IMR-90 (cell line): ENCODE results near the gene ZNF207. TPM values are rescaled to one million over a fixed set of nuclear protein-coding genes. Genes with fewer than 3 reads are reported as not detected.

Source experiments
- ATAC-seq: fragments of 200-7000 bp; cut with Tn5 transposase; 2 replicates; pipeline ENCODE4 v1.9.1; 2020; ENCODE audit warnings: low read depth, mild to moderate bottlenecking, moderate library complexity
- BruUV-seq: library from RNA; stranded (reverse); fragments of 400-500 nt; replicated peaks from 2 replicates; lab custom pipeline; 2021; lab: Mats Ljungman, UMichigan
- CTCF ChIA-PET: fragments of 300-600 bp; formaldehyde crosslinking; extraction: SDS; loops from one replicate; lab custom pipeline; 2021; ENCODE audit warnings: antibody characterized with exemption; lab: Yijun Ruan, JAX
- POLR2A ChIA-PET: fragments of 300-600 bp; sonication (Branson Sonifier 250); formaldehyde crosslinking; loops from one replicate; lab custom pipeline; 2022; ENCODE audit warnings: antibody characterized with exemption; ENCODE audit not compliant: unreplicated experiment; lab: Charles Lee
- DNase-seq: peaks from one replicate; pipeline ENCODE4 v3.0.0; 2013
- H2AFZ ChIP-seq: replicated peaks from 2 replicates; pipeline ENCODE3; 2013; ENCODE audit warnings: low read length, mild to moderate bottlenecking; ENCODE audit not compliant: poor library complexity
- H2AK5ac ChIP-seq: 2 replicates; pipeline ENCODE4 v1.6.1; 2013; ENCODE audit warnings: low read depth, low read length, inconsistent platforms
- H2AK9ac ChIP-seq: replicated peaks from 2 replicates; pipeline ENCODE3; 2013; ENCODE audit warnings: mild to moderate bottlenecking, low read depth, low read length, moderate library complexity; ENCODE audit not compliant: poor library complexity
- H2BK120ac ChIP-seq: 2 replicates; pipeline ENCODE4 v1.6.1; 2013; ENCODE audit warnings: low read depth, low read length, inconsistent platforms
- H2BK15ac ChIP-seq: 3 replicates; pipeline ENCODE4 v1.6.1; 2013; ENCODE audit warnings: low read depth, low read length, inconsistent platforms
- H2BK20ac ChIP-seq: 2 replicates; pipeline ENCODE4 v1.6.1; 2013; ENCODE audit warnings: low read depth, mild to moderate bottlenecking, inconsistent platforms, low read length, moderate library complexity
- H2BK5ac ChIP-seq: 2 replicates; pipeline ENCODE4 v1.6.1; 2013; ENCODE audit warnings: mild to moderate bottlenecking, low read depth, low read length, inconsistent platforms; ENCODE audit not compliant: poor library complexity, severe bottlenecking
- H3K14ac ChIP-seq: replicated peaks from 2 replicates; pipeline ENCODE4 v1.6.1; 2013; ENCODE audit warnings: low read depth, low read length, inconsistent platforms
- H3K18ac ChIP-seq: 2 replicates; pipeline ENCODE4 v1.6.1; 2013; ENCODE audit warnings: low read depth, low read length, control low read depth
- H3K23ac ChIP-seq: 2 replicates; pipeline ENCODE4 v1.6.1; 2013; ENCODE audit warnings: low read depth, low read length, inconsistent platforms
- H3K27ac ChIP-seq: 2 replicates; pipeline ENCODE4 v1.5.1; 2013; ENCODE audit warnings: mild to moderate bottlenecking, control low read depth, low read length; ENCODE audit not compliant: insufficient read depth
- H3K27me3 ChIP-seq: 2 replicates; pipeline ENCODE4 v1.6.1; 2013; ENCODE audit warnings: low read length; ENCODE audit not compliant: control insufficient read depth, insufficient read depth
- H3K36me3 ChIP-seq: 2 replicates; pipeline ENCODE4 v1.6.1; 2013; ENCODE audit warnings: low read length, mixed read lengths; ENCODE audit not compliant: control insufficient read depth, insufficient read depth
- H3K4ac ChIP-seq: 2 replicates; pipeline ENCODE4 v1.6.1; 2013; ENCODE audit warnings: low read depth, low read length, inconsistent platforms
- H3K4me1 ChIP-seq: 2 replicates; pipeline ENCODE4 v1.6.1; 2013; ENCODE audit warnings: low read length, mixed read lengths; ENCODE audit not compliant: control insufficient read depth, insufficient read depth
- H3K4me2 ChIP-seq: 2 replicates; pipeline ENCODE4 v1.6.1; 2013; ENCODE audit warnings: low read depth, mild to moderate bottlenecking, control low read depth, low read length, moderate library complexity
- H3K4me3 ChIP-seq: 2 replicates; pipeline ENCODE4 v1.5.1; 2013; ENCODE audit warnings: low read depth, mild to moderate bottlenecking, control low read depth, low read length, moderate library complexity; ENCODE audit not compliant: insufficient read depth
- H3K56ac ChIP-seq: 2 replicates; pipeline ENCODE4 v1.6.1; 2013; ENCODE audit warnings: low read length, inconsistent platforms; ENCODE audit not compliant: insufficient read depth; ENCODE audit errors: extremely low read depth
- H3K79me1 ChIP-seq, 2 experiments: 2 replicates each; pipeline ENCODE4 v1.6.1; 2013; ENCODE audit warnings: low read length in 2 of 2, inconsistent platforms in 1 of 2, low read depth in 1 of 2
- H3K9ac ChIP-seq: 2 replicates; pipeline ENCODE4 v1.6.1; 2013; ENCODE audit warnings: low read depth, low read length, control low read depth
- H3K9me1 ChIP-seq: 2 replicates; pipeline ENCODE4 v1.6.1; 2013; ENCODE audit warnings: low read length, inconsistent platforms; ENCODE audit not compliant: insufficient read depth
- H3K9me3 ChIP-seq: 2 replicates; pipeline ENCODE4 v1.6.1; 2013; ENCODE audit warnings: low read length; ENCODE audit not compliant: control insufficient read depth, insufficient read depth
- H4K20me1 ChIP-seq: 2 replicates; pipeline ENCODE4 v1.6.1; 2013; ENCODE audit warnings: low read length, inconsistent platforms; ENCODE audit not compliant: insufficient read depth
- H4K5ac ChIP-seq: 2 replicates; pipeline ENCODE4 v1.6.1; 2013; ENCODE audit warnings: mild to moderate bottlenecking, low read depth, low read length, control low read depth
- H4K8ac ChIP-seq, 2 experiments: 2 replicates each; pipeline ENCODE4 v1.6.1; 2013; ENCODE audit warnings: low read depth in 2 of 2, low read length in 2 of 2, control low read depth in 1 of 2, inconsistent platforms in 1 of 2
- H4K91ac ChIP-seq: 2 replicates; pipeline ENCODE4 v1.6.1; 2013; ENCODE audit warnings: low read depth, low read length, inconsistent platforms; ENCODE audit not compliant: insufficient read depth
- BHLHE40 ChIP-seq: fragments of 150-350 bp; IDR thresholded peaks from 2 replicates; pipeline ENCODE4 v1.6.1; 2016; ENCODE audit warnings: mild to moderate bottlenecking, low read depth, low read length
- CHD1 ChIP-seq: IDR thresholded peaks from 2 replicates; pipeline ENCODE4 v1.6.1; 2012; ENCODE audit warnings: low read depth, low read length, improper control_type of control experiment
- FOS ChIP-seq: fragments of 150-350 bp; IDR thresholded peaks from 2 replicates; pipeline ENCODE4 v1.6.1; 2016; ENCODE audit warnings: low read depth, low read length
- MAFK ChIP-seq: IDR thresholded peaks from 2 replicates; pipeline ENCODE4 v1.6.1; 2012; ENCODE audit warnings: low read depth, low read length, improper control_type of control experiment
- MAZ ChIP-seq: IDR thresholded peaks from 2 replicates; pipeline ENCODE4 v1.6.1; 2012; ENCODE audit warnings: low read depth, mild to moderate bottlenecking, low read length, improper control_type of control experiment, moderate library complexity, borderline replicate concordance
- MXI1 ChIP-seq: IDR thresholded peaks from 2 replicates; pipeline ENCODE4 v1.6.1; 2012; ENCODE audit warnings: low read depth, mild to moderate bottlenecking, low read length, moderate library complexity, borderline replicate concordance
- POLR2A ChIP-seq: IDR thresholded peaks from 2 replicates; pipeline ENCODE4 v1.6.1; 2012; ENCODE audit warnings: mild to moderate bottlenecking, low read depth, low read length
- RCOR1 ChIP-seq: IDR thresholded peaks from 2 replicates; pipeline ENCODE4 v1.6.1; 2012; ENCODE audit warnings: mild to moderate bottlenecking, low read length, improper control_type of control experiment; ENCODE audit not compliant: insufficient replicate concordance
- RFX5 ChIP-seq: IDR thresholded peaks from 2 replicates; pipeline ENCODE4 v1.8.0; 2012; ENCODE audit warnings: low read depth, mild to moderate bottlenecking, low read length, moderate library complexity
- SMC3 ChIP-seq: fragments of 150-350 bp; IDR thresholded peaks from 2 replicates; pipeline ENCODE4 v1.6.1; 2016; ENCODE audit warnings: low read depth, mild to moderate bottlenecking, antibody characterized with exemption, low read length, moderate library complexity
- WGBS, 2 experiments: methylation state at CpG; one replicate each; pipeline versions ENCODE4 v1.1.5 to v1.1.7; 2013; ENCODE audit warnings: missing lambda C conversion rate in 2 of 2; ENCODE audit not compliant: insufficient read length in 1 of 2; ENCODE audit errors: extremely low coverage in 2 of 2; 5-methylcytosine and 5-hydroxymethylcytosine counted together
- dilution Hi-C: fragments of 300-500 bp; cut with HindIII; formaldehyde crosslinking; loops from one replicate; pipeline ENCODE4 v1.14.3; 2018; ENCODE audit warnings: low sequenced_read_pairs; ENCODE audit not compliant: unreplicated experiment
- in situ Hi-C: fragments of 300-500 bp; cut with MboI; formaldehyde crosslinking; loops from 3 replicates; pipeline ENCODE4 v1.14.3; 2019; ENCODE audit warnings: low sequenced_read_pairs, inconsistent platforms, mixed read lengths
- intact Hi-C: fragments of 100-400 bp; cut with micrococcal nuclease; formaldehyde crosslinking; loops from 2 replicates; pipeline ENCODE4 v1.10.0; 2022
- polyA plus RNA-seq, 3 experiments: library from polyadenylated mRNA; depleted of rRNA; stranded (reverse); fragments of >200 nt; gene quantifications; 2 replicates each; pipeline ENCODE4 v1.2.3, GENCODE V29; 2012; ENCODE audit warnings: low replicate concordance in 1 of 3
- total RNA-seq: library from RNA; depleted of rRNA; stranded (reverse); fragments of >200 nt; gene quantifications from 2 replicates; pipeline ENCODE4 v1.2.3, GENCODE V29; 2012
- TF ChIP-seq, protein P1 (sequence below): conservative IDR thresholded peaks from 2 replicates; pipeline ENCODE4 v1.5.1; 2012; ENCODE audit warnings: mild to moderate bottlenecking, low read depth, low read length, improper control_type of control experiment

The ZNF207 gene
- total and polyA plus RNA-seq, 2 of the 4 experiments (the other 2 are of a cell fraction), result 199 to 207 TPM

DNA sequence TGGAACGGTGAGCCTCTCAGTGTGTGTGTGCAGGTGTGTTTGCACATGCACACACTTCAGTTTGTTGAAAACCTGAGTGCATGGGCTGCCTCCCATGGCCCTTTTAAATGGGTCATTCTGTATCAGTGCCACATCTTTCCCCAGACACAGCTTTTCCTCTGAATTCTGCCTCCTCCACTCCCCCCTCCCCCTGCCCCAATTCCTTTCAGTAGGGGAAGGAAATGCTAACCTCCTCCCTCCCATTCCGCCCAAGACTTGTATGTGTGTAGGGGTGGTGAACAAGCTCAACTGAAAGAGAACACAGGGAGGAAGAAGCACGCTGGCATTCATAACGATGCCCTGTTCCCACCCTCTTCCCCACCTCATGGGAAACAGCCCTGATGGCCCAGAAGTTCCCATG lies 42.3 kb upstream of the ZNF207 start:
- in situ Hi-C loops (no loop called here), dilution Hi-C loops (no loop called here), intact Hi-C loops (no loop called here)
- H2AK5ac ChIP-seq, result no peak overlapping the region
- H3K9ac ChIP-seq, result no peak overlapping the region
- no peak overlapping the region for H3K56ac ChIP-seq
- no peak overlapping the region for H4K91ac ChIP-seq
- no peak overlapping the region for H3K23ac ChIP-seq
- ATAC-seq (no peak), DNase-seq (no peak)
- no peak overlapping the region for H2BK15ac ChIP-seq
- no peak overlapping the region for H3K4me3 ChIP-seq
- no peak overlapping the region for H4K8ac ChIP-seq
- H2BK20ac ChIP-seq, result no peak overlapping the region
- H3K4ac ChIP-seq, result no peak overlapping the region
- no peak overlapping the region for H3K14ac ChIP-seq
- no TSS peak for BruUV-seq
- H4K5ac ChIP-seq, result no peak overlapping the region
- H2BK5ac ChIP-seq, result no peak overlapping the region
- CTCF ChIA-PET, result no interaction called here
- no peak overlapping the region for H3K4me2 ChIP-seq
- no peaks in the 10 kb centered on the region for H3K9me3 ChIP-seq
- H2AFZ ChIP-seq, result no peak overlapping the region
- no peak for TF ChIP-seq FOS
- no peak for TF ChIP-seq POLR2A
- TF ChIP-seq CHD1, result no peak
- no peak for TF ChIP-seq SMC3
- no peak for TF ChIP-seq MAZ
- no peak for TF ChIP-seq RCOR1
- no peak for TF ChIP-seq RFX5
- TF ChIP-seq BHLHE40, result no peak
- TF ChIP-seq, protein P1, sequence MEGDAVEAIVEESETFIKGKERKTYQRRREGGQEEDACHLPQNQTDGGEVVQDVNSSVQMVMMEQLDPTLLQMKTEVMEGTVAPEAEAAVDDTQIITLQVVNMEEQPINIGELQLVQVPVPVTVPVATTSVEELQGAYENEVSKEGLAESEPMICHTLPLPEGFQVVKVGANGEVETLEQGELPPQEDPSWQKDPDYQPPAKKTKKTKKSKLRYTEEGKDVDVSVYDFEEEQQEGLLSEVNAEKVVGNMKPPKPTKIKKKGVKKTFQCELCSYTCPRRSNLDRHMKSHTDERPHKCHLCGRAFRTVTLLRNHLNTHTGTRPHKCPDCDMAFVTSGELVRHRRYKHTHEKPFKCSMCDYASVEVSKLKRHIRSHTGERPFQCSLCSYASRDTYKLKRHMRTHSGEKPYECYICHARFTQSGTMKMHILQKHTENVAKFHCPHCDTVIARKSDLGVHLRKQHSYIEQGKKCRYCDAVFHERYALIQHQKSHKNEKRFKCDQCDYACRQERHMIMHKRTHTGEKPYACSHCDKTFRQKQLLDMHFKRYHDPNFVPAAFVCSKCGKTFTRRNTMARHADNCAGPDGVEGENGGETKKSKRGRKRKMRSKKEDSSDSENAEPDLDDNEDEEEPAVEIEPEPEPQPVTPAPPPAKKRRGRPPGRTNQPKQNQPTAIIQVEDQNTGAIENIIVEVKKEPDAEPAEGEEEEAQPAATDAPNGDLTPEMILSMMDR, result no peak
- no peak for TF ChIP-seq MXI1
- no peak for TF ChIP-seq MAFK
- peaks cover 42% of the 10 kb centered on the region for H3K27me3 ChIP-seq
- no peaks in the 10 kb centered on the region for H4K20me1 ChIP-seq
- H2AK9ac ChIP-seq, result no peak overlapping the region
- H3K27ac ChIP-seq, result no peak overlapping the region
- WGBS, 2 experiments, result no CpG with 5 or more reads among the region's 4 CpGs
- no peaks in the 10 kb centered on the region for H3K4me1 ChIP-seq
- no peak overlapping the region for H2BK120ac ChIP-seq
- no peaks in the 10 kb centered on the region for H3K36me3 ChIP-seq
- no peaks in the 10 kb centered on the region for H3K79me1 ChIP-seq
- POLR2A ChIA-PET, result no interaction called here
- H3K9me1 ChIP-seq, result no peaks in the 10 kb centered on the region
- no peak overlapping the region for H3K18ac ChIP-seq
